Non-pigmented ciliary epithelial cell (primary cell): ENCODE data around the gene FBLN7.
"Not testable (repeated sequence)": the region's sequence is repeated elsewhere in the genome, so short reads cannot be mapped to it uniquely, and the experiment has no call there.

Experiments
- DNase-seq: peaks from one replicate; pipeline ENCODE4 v3.0.0-alpha.2; 2010; ENCODE audit warnings: low read depth

FBLN7 gene

GRCh38 chr2:112138159-112139032 is at the start of gene FBLN7:
Gene FBLN7, plus strand, starts transcription at chr2:112138385. Its CDS starts 271 bp downstream, at chr2:112138656.
- no peak for DNase-seq

- no peak for DNase-seq
Observed at GRCh38 chr2:112089375-112089774, 48.8 kb upstream of the FBLN7 start.

GRCh38 chr2:112092286-112093041 is 45.7 kb upstream of the FBLN7 start:
- peak; percentile 65 for DNase-seq

- no peak for DNase-seq
Observed at GRCh38 chr2:112093216-112093615, 45.0 kb upstream of the FBLN7 start.

- DNase-seq, result no peak
Observed at GRCh38 chr2:112095681-112096080, 42.5 kb upstream of the FBLN7 start.

GRCh38 chr2:112096098-112096497 is 42.1 kb upstream of the FBLN7 start:
- DNase-seq, result no peak

- no peak for DNase-seq
Observed at GRCh38 chr2:112108178-112108832, 29.9 kb upstream of the FBLN7 start.

- no peak for DNase-seq
Observed at GRCh38 chr2:112109278-112109677, 28.9 kb upstream of the FBLN7 start.

GRCh38 chr2:112110966-112111365 is 27.2 kb upstream of the FBLN7 start:
- no peak for DNase-seq

- not testable (repeated sequence) for DNase-seq
Observed at GRCh38 chr2:112113354-112113753, 24.8 kb upstream of the FBLN7 start.

GRCh38 chr2:112118148-112118547 is 20.0 kb upstream of the FBLN7 start:
- no peak for DNase-seq

- DNase-seq, result peak; percentile 13
Observed at GRCh38 chr2:112121682-112122254, 16.4 kb upstream of the FBLN7 start.

GRCh38 chr2:112129060-112129459 is 9.1 kb upstream of the FBLN7 start:
- DNase-seq, result no peak

- DNase-seq, result no peak
Observed at GRCh38 chr2:112133344-112133743, 4.8 kb upstream of the FBLN7 start.

GRCh38 chr2:112134120-112134519 is 4.1 kb upstream of the FBLN7 start:
- no peak for DNase-seq

GRCh38 chr2:112136096-112136495 is 2.1 kb upstream of the FBLN7 start:
- no peak for DNase-seq

- no peak for DNase-seq
Observed at GRCh38 chr2:112137516-112138158, 548 bp upstream of the FBLN7 start.

GRCh38 chr2:112139033-112139614 is 939 bp downstream of the FBLN7 start:
- not testable (repeated sequence) for DNase-seq

- not testable (repeated sequence) for DNase-seq
Observed at GRCh38 chr2:112139661-112140204, 1.5 kb downstream of the FBLN7 start.

GRCh38 chr2:112140205-112140802 is 2.1 kb downstream of the FBLN7 start:
- DNase-seq, result no peak
